Hair follicular keratinocyte (primary cell): ENCODE results near the gene CTNNB1. TPM values are rescaled to one million over a fixed set of nuclear protein-coding genes. Genes with fewer than 3 reads are reported as not detected.

Experiments used
- total RNA-seq: library from RNA; depleted of rRNA; stranded (reverse); fragments of >200 nt; gene quantifications from 2 replicates; pipeline ENCODE4 v1.2.3, GENCODE V29; 2015

Gene CTNNB1
- 439 and 491 TPM in 2 replicates for total RNA-seq

GRCh38 chr3:41198950-41199865, at the start of gene CTNNB1:
TSS of gene CTNNB1 (plus strand) at chr3:41199505. CDS start at chr3:41224069, 24,564 bp downstream.

